K562 (cell line): Measurements from ENCODE around the gene DDIT3. TPM values are rescaled to one million over a fixed set of nuclear protein-coding genes. Genes with fewer than 3 reads are reported as not detected.

Experiments used
- ARID4B ChIP-seq: sonication (generic); formaldehyde crosslinking; IDR thresholded peaks from 2 replicates; pipeline ENCODE4 v1.8.0; 2022; ENCODE audit warnings: mild to moderate bottlenecking, missing genetic modification reagents
- ASH1L ChIP-seq: fragments of 450-650 bp; IDR thresholded peaks from 2 replicates; pipeline ENCODE4 v1.6.1; 2018; ENCODE audit warnings: borderline replicate concordance, mild to moderate bottlenecking, low read depth; ENCODE audit not compliant: partially characterized antibody
- GATAD2B ChIP-seq: fragments of 450-650 bp; IDR thresholded peaks from 2 replicates; pipeline ENCODE4 v1.6.1; 2017; ENCODE audit warnings: mild to moderate bottlenecking, borderline replicate concordance
- GTF3C2 ChIP-seq: IDR thresholded peaks from 3 replicates; pipeline ENCODE4 v1.6.1; 2011; ENCODE audit warnings: borderline replicate concordance, mild to moderate bottlenecking, moderate library complexity; ENCODE audit not compliant: insufficient read length; ENCODE audit errors: extremely low read depth
- HNRNPH1 ChIP-seq: fragments of 200-400 bp; formaldehyde crosslinking; optimal IDR thresholded peaks from 2 replicates; pipeline ENCODE3; 2017; ENCODE audit warnings: low read depth, mild to moderate bottlenecking, low read length, moderate library complexity
- IFI16 ChIP-seq: fragments of 250-450 bp; sonication (Bioruptor Pico); IDR thresholded peaks from 2 replicates; pipeline ENCODE4 v2.1.2; 2022; ENCODE audit warnings: mild to moderate bottlenecking, inconsistent platforms
- IRF2 ChIP-seq: sonication (generic); formaldehyde crosslinking; IDR thresholded peaks from 2 replicates; pipeline ENCODE4 v1.8.1; 2022; ENCODE audit warnings: mild to moderate bottlenecking, missing genetic modification reagents
- KAT8 ChIP-seq: fragments of 450-650 bp; IDR thresholded peaks from 2 replicates; pipeline ENCODE4 v1.6.1; 2016; ENCODE audit warnings: low read depth, mild to moderate bottlenecking
- KLF6 ChIP-seq: fragments of 250-450 bp; sonication (Bioruptor Pico); IDR thresholded peaks from 2 replicates; pipeline ENCODE4 v1.4.0; 2020; ENCODE audit warnings: mild to moderate bottlenecking, moderate library complexity, borderline replicate concordance
- SMARCA5 ChIP-seq: fragments of 450-650 bp; IDR thresholded peaks from 2 replicates; pipeline ENCODE4 v1.6.1; 2016
- SRF ChIP-seq, 2 experiments: fragments of 250-450, 450-650 bp in 1 of 2; sonication (Bioruptor Pico) in 1 of 2; sonication (generic) in 1 of 2; formaldehyde crosslinking; IDR thresholded peaks; 2 replicates each; pipeline versions ENCODE4 v1.5.0 to v1.5.1; 2020 to 2022; ENCODE audit warnings: mild to moderate bottlenecking in 1 of 2, missing genetic modification reagents in 1 of 2
- ZNF274 ChIP-seq: IDR thresholded peaks from 2 replicates; pipeline ENCODE4 v1.6.1; 2011; ENCODE audit warnings: low read depth, mild to moderate bottlenecking, low read length, moderate library complexity, borderline replicate concordance
- ZNF57 ChIP-seq: fragments of 450-650 bp; formaldehyde crosslinking; IDR thresholded peaks from 2 replicates; pipeline ENCODE4 v1.4.0; 2020; ENCODE audit warnings: mild to moderate bottlenecking, moderate library complexity
- polyA plus RNA-seq, 8 experiments: library from polyadenylated mRNA; depleted of rRNA in 4 of 8; stranded (reverse) in 5 of 8; unstranded in 3 of 8; fragments of >200 nt; fragmentation: Nextera tagmentation in 2 of 8; fragmentation: Illumina TruSeq in 1 of 8; extraction: Ambion mirVana in 2 of 8; extraction: Trizol in 1 of 8; gene quantifications; 2 replicates each; pipeline versions ENCODE4 v1.2.1 to v1.2.3, GENCODE V29; 2011 to 2014; ENCODE audit warnings: inconsistent platforms in 1 of 8, missing spikeins in 1 of 8
- total RNA-seq, 7 experiments: library from RNA; depleted of rRNA in 6 of 7; stranded (reverse); fragments of >200 nt in 6 of 7; fragmentation: Illumina TruSeq in 2 of 7; extraction: Trizol in 2 of 7; gene quantifications; 2 replicates each; pipeline versions ENCODE4 v1.2.1 to v1.2.3, GENCODE V29; 2011 to 2021; ENCODE audit warnings: low replicate concordance in 1 of 7
- TF ChIP-seq, protein P1 (sequence below), 2 experiments: IDR thresholded peaks; 2 replicates each; pipeline ENCODE4 v1.6.1; 2012; ENCODE audit warnings: improper control_type of control experiment in 2 of 2, low read depth in 2 of 2, low read length in 2 of 2, borderline replicate concordance in 1 of 2
- TF ChIP-seq, protein P2 (sequence below): fragments of 250-450 bp; sonication (Bioruptor Pico); IDR thresholded peaks from 2 replicates; pipeline ENCODE4 v1.4.0; 2020

Gene DDIT3
- total and polyA plus RNA-seq, 9 of the 15 experiments (the other 6 are each of a cell fraction or from before 2014, with no cell fraction given), result 59.1 to 272 (median 89.9) TPM

GRCh38 chr12:57539134-57539768 lies 18.9 kb upstream of the DDIT3 start (continued):
- TF ChIP-seq, protein P1, sequence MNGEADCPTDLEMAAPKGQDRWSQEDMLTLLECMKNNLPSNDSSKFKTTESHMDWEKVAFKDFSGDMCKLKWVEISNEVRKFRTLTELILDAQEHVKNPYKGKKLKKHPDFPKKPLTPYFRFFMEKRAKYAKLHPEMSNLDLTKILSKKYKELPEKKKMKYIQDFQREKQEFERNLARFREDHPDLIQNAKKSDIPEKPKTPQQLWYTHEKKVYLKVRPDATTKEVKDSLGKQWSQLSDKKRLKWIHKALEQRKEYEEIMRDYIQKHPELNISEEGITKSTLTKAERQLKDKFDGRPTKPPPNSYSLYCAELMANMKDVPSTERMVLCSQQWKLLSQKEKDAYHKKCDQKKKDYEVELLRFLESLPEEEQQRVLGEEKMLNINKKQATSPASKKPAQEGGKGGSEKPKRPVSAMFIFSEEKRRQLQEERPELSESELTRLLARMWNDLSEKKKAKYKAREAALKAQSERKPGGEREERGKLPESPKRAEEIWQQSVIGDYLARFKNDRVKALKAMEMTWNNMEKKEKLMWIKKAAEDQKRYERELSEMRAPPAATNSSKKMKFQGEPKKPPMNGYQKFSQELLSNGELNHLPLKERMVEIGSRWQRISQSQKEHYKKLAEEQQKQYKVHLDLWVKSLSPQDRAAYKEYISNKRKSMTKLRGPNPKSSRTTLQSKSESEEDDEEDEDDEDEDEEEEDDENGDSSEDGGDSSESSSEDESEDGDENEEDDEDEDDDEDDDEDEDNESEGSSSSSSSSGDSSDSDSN (IDR thresholded peaks at IDR 0.05; ENCODE audit: borderline replicate concordance in 1 of 2, low read depth in 2 of 2, low read length in 2 of 2), result no peak
- TF ChIP-seq ZNF274 (no peak), SRF (CRISPR knock-in tag; IDR thresholded peaks at IDR 0.05) (peak in 1 of 2 experiments; percentile 66; a peak in 1 of 4 replicates), ZNF57 (CRISPR knock-in tag) (no peak), KLF6 (CRISPR knock-in tag) (no peak), ASH1L (peak; percentile 57), SMARCA5 (no peak), GATAD2B (peak; percentile 74; the same call in 1 of the 2 replicates), IFI16 (CRISPR knock-in tag) (peak; percentile 58; the same call in 1 of the 2 replicates), GTF3C2 (no peak), IRF2 (CRISPR knock-in tag) (no peak), ARID4B (CRISPR knock-in tag) (no peak), KAT8 (no peak), HNRNPH1 (no peak)
- TF ChIP-seq, protein P2, sequence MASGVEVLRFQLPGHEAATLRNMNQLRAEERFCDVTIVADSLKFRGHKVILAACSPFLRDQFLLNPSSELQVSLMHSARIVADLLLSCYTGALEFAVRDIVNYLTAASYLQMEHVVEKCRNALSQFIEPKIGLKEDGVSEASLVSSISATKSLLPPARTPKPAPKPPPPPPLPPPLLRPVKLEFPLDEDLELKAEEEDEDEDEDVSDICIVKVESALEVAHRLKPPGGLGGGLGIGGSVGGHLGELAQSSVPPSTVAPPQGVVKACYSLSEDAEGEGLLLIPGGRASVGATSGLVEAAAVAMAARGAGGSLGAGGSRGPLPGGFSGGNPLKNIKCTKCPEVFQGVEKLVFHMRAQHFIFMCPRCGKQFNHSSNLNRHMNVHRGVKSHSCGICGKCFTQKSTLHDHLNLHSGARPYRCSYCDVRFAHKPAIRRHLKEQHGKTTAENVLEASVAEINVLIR (CRISPR knock-in tag), result no peak
